ENCODE results near the gene CALY. TPM values are rescaled to one million over a fixed set of nuclear protein-coding genes. Genes with fewer than 3 reads are reported as not detected.

CALY gene
- total RNA-seq, 1 donor from 2014 or later = not detected

DNA sequence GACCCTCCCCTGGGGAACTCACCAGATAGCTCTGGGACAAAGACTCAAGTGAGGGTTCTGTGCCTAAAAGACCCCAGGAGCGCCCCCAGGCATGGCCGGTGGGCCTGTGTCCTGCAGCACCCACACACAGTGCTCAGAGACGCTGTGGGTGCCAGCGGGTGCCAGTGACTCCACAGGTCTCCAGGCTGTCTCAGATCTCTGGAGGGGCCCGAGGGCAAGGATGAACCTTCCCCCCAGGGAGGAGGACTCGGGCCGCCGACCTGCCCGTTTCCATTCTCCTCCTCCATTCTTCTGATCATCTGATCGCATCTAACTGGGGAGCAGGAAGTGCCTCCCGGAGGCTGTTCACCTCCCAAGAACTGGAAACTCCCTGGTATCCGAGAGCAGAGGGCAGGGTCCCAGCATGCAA, 61.0 kb downstream of the CALY start:
- H3K27me3 Mint-ChIP-seq (ENCODE audit: unreplicated experiment) = no peaks in the 10 kb centered on the region
- DNase-seq (ENCODE audit: low spot score) = no peak
- no peaks in the 10 kb centered on the region for H3K36me3 Mint-ChIP-seq (ENCODE audit: low read depth, unreplicated experiment)
- H3K27ac Mint-ChIP-seq (ENCODE audit: unreplicated experiment) = no peak overlapping the region
- H3K4me3 Mint-ChIP-seq (ENCODE audit: unreplicated experiment) = no peak overlapping the region
- H3K4me1 Mint-ChIP-seq (ENCODE audit: unreplicated experiment) = no peaks in the 10 kb centered on the region
- no peaks in the 10 kb centered on the region for H3K9me3 Mint-ChIP-seq (ENCODE audit: unreplicated experiment)
- TF ChIP-seq CTCF (IDR thresholded peaks at IDR 0.05; ENCODE audit: unreplicated experiment) = no peak

GRCh38 chr10:133274751-133275683, 61.7 kb downstream of the CALY start:
- Mint-ChIP-seq H3K27ac (ENCODE audit: unreplicated experiment) (no peak overlapping the region), H3K9me3 (ENCODE audit: unreplicated experiment) (no peaks in the 10 kb centered on the region), H3K4me1 (ENCODE audit: unreplicated experiment) (no peaks in the 10 kb centered on the region), H3K36me3 (ENCODE audit: low read depth, unreplicated experiment) (no peaks in the 10 kb centered on the region), H3K27me3 (ENCODE audit: unreplicated experiment) (no peaks in the 10 kb centered on the region), H3K4me3 (ENCODE audit: unreplicated experiment) (no peak overlapping the region)
- no peak for DNase-seq (ENCODE audit: low spot score)
- TF ChIP-seq CTCF (IDR thresholded peaks at IDR 0.05; ENCODE audit: unreplicated experiment) = no peak

Small RNA genes within 50 kb of the gene (microRNA-seq; reads per million reads assigned to microRNA genes)
- gene MIR3944 (ENCODE audit: unreplicated experiment) = 7.7 reads per million, percentile 55 among the genes with 10 or more reads in this experiment

Other genes starting within 250 kb of the CALY start
- not detected for gene ADGRA1, start 249.0 kb downstream of the CALY start, total RNA-seq (ENCODE audit: unreplicated experiment)
- 1.3 TPM for gene KNDC1, start 176.7 kb downstream of the CALY start, total RNA-seq (ENCODE audit: unreplicated experiment)
- gene UTF1, start 106.7 kb downstream of the CALY start, total RNA-seq (ENCODE audit: unreplicated experiment) = 0.38 TPM
- 0.23 TPM for gene VENTX, start 99.0 kb downstream of the CALY start, total RNA-seq (ENCODE audit: unreplicated experiment)
- gene ADAM8, start 60.0 kb downstream of the CALY start, total RNA-seq (ENCODE audit: unreplicated experiment) = 1.5 TPM
- gene TUBGCP2, start 28.0 kb downstream of the CALY start, total RNA-seq (ENCODE audit: unreplicated experiment) = 50.7 TPM
- 18.6 TPM for gene ZNF511, start 28.0 kb downstream of the CALY start, total RNA-seq (ENCODE audit: unreplicated experiment)
- gene PRAP1, start 10.5 kb upstream of the CALY start, total RNA-seq (ENCODE audit: unreplicated experiment) = not detected
- 8.9 TPM for gene FUOM, start 21.1 kb upstream of the CALY start, total RNA-seq (ENCODE audit: unreplicated experiment)
- gene ECHS1, start 36.5 kb upstream of the CALY start, total RNA-seq (ENCODE audit: unreplicated experiment) = 69.6 TPM
- 6.6 TPM for gene PAOX, start 42.4 kb upstream of the CALY start, total RNA-seq (ENCODE audit: unreplicated experiment)
- 97.3 TPM for gene MTG1, start 57.3 kb upstream of the CALY start, total RNA-seq (ENCODE audit: unreplicated experiment)
- 0.28 TPM for gene SPRN, start 87.7 kb upstream of the CALY start, total RNA-seq (ENCODE audit: unreplicated experiment)
- 0.36 TPM for gene SCART1, start 117.0 kb upstream of the CALY start, total RNA-seq (ENCODE audit: unreplicated experiment)
- gene CYP2E1, start 190.5 kb upstream of the CALY start, total RNA-seq (ENCODE audit: unreplicated experiment) = 7.7 TPM
- 0.26 TPM for gene SYCE1, start 228.7 kb upstream of the CALY start, total RNA-seq (ENCODE audit: unreplicated experiment)

All from endothelial cell (in vitro differentiated cells).